ENCODE measurements around the gene ELOVL1. TPM values are rescaled to one million over a fixed set of nuclear protein-coding genes. Genes with fewer than 3 reads are reported as not detected.

Gene ELOVL1
- total RNA-seq, 1 experiment from 2014 or later: 21.6 TPM

GRCh38 chr1:43317817-43318471 is 49.9 kb downstream of the ELOVL1 start:
- no peak overlapping the region for H2BK20ac ChIP-seq (ENCODE audit: low read depth, low read length, poor library complexity, severe bottlenecking)
- no peak overlapping the region for H3K14ac ChIP-seq (ENCODE audit: insufficient read depth, low read length)
- H4K91ac ChIP-seq (ENCODE audit: insufficient read length, low read depth, low read length): no peak overlapping the region
- H3K4me3 Mint-ChIP-seq: no peak overlapping the region
- no peak for TF ChIP-seq CTCF (conservative IDR thresholded peaks at IDR 0.05)
- H3K79me2 ChIP-seq (ENCODE audit: insufficient read depth, low read length): no peaks in the 10 kb centered on the region
- no peaks in the 10 kb centered on the region for H4K20me1 ChIP-seq (ENCODE audit: control insufficient read depth, insufficient read depth, insufficient read length)
- H3K9me3 Mint-ChIP-seq: no peaks in the 10 kb centered on the region
- H3K27ac ChIP-seq (ENCODE audit: insufficient read length, low read depth, low read length): no peak overlapping the region
- no peak overlapping the region for H3K56ac ChIP-seq (ENCODE audit: insufficient read length, low read depth, low read length)
- no peak overlapping the region for H3K18ac ChIP-seq (ENCODE audit: insufficient read length, low read depth, low read length)
- H3K36me3 Mint-ChIP-seq (ENCODE audit: insufficient read depth in 1 of 3, low read depth in 3 of 3): no peaks in the 10 kb centered on the region
- H3K4ac ChIP-seq (ENCODE audit: low read depth, low read length): no peak overlapping the region
- no peak overlapping the region for H2BK12ac ChIP-seq (ENCODE audit: insufficient read length, low read depth, low read length)
- H4K8ac ChIP-seq (replicated peaks; ENCODE audit: insufficient read length, low read depth, low read length): no peak overlapping the region
- peaks cover 7 to 11% of the 10 kb centered on the region in 2 experiments for H3K4me1 Mint-ChIP-seq
- no peak overlapping the region for H3K27ac Mint-ChIP-seq
- H2BK120ac ChIP-seq (ENCODE audit: low read depth, low read length, poor library complexity, severe bottlenecking): no peak overlapping the region
- WGBS (ENCODE audit: extremely low coverage, insufficient read length, low lambda C conversion rate): no CpG with 5 or more reads among the region's 15 CpGs
- no peak overlapping the region for H2AK5ac ChIP-seq (ENCODE audit: insufficient read length, low read length)
- no peak overlapping the region for H3K4me2 ChIP-seq (ENCODE audit: insufficient read depth, insufficient read length, low read length)
- no peak overlapping the region for H2AFZ ChIP-seq (ENCODE audit: low read length)
- no peak overlapping the region for H2BK5ac ChIP-seq (ENCODE audit: insufficient read length, low read length)
- DNase-seq: no peak
- H2BK15ac ChIP-seq (ENCODE audit: low read depth, low read length): no peak overlapping the region
- no peaks in the 10 kb centered on the region for H3K79me1 ChIP-seq (ENCODE audit: insufficient read depth, low read depth, low read length, poor library complexity, severe bottlenecking)
- H3K23me2 ChIP-seq (ENCODE audit: insufficient read length, low read depth, low read length, poor library complexity, severe bottlenecking): no peaks in the 10 kb centered on the region
- H3K27me3 ChIP-seq (ENCODE audit: insufficient read depth, low read length): no peaks in the 10 kb centered on the region
- no peaks in the 10 kb centered on the region for H3K4me1 ChIP-seq (ENCODE audit: insufficient read depth, low read length)
- no peaks in the 10 kb centered on the region; the same call in none of the 2 replicates for H3K27me3 Mint-ChIP-seq (ENCODE audit: low read depth)
- no peak overlapping the region for H3T11ph ChIP-seq (ENCODE audit: low read length)
- H3K9ac ChIP-seq (ENCODE audit: extremely low read depth, insufficient read length, low read length): no peak overlapping the region
- no peak overlapping the region for H3K23ac ChIP-seq (ENCODE audit: insufficient read length, low read depth, low read length)
- no peaks in the 10 kb centered on the region for H3K9me3 ChIP-seq (ENCODE audit: control insufficient read depth, low read depth, low read length)
- H4K5ac ChIP-seq (ENCODE audit: insufficient read length, low read depth, low read length): no peak overlapping the region
